GM12872 (cell line): ENCODE measurements around the gene DMRTB1.

ENCODE experiments used
- TF ChIP-seq, protein P1 (sequence below): IDR thresholded peaks from 3 replicates; pipeline ENCODE4 v1.5.1; 2011; ENCODE audit warnings: low read depth, mild to moderate bottlenecking, low read length, moderate library complexity; ENCODE audit not compliant: insufficient read depth

Gene DMRTB1

DNA sequence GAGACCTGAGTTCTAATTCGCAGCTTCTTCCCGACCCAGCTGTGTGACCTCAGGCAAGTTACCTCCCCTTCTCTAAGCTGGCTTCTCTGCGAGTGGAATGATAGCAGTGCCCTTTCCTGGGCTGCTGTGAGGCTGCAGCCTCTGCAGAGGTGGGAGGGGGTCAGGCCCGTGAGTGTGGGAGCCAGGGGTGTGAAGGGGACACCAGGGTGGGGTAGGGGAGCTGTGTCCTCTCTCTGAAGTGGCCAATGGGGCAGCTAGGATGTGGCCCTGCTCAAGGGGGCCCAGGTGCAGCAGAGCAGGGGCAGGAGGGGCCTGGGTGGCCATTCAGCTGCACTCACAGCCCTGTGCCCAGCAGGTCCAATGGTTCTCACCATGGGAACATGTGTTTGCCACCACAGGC lies 24.5 kb downstream of the DMRTB1 start:
- TF ChIP-seq, protein P1, sequence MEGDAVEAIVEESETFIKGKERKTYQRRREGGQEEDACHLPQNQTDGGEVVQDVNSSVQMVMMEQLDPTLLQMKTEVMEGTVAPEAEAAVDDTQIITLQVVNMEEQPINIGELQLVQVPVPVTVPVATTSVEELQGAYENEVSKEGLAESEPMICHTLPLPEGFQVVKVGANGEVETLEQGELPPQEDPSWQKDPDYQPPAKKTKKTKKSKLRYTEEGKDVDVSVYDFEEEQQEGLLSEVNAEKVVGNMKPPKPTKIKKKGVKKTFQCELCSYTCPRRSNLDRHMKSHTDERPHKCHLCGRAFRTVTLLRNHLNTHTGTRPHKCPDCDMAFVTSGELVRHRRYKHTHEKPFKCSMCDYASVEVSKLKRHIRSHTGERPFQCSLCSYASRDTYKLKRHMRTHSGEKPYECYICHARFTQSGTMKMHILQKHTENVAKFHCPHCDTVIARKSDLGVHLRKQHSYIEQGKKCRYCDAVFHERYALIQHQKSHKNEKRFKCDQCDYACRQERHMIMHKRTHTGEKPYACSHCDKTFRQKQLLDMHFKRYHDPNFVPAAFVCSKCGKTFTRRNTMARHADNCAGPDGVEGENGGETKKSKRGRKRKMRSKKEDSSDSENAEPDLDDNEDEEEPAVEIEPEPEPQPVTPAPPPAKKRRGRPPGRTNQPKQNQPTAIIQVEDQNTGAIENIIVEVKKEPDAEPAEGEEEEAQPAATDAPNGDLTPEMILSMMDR = no peak

DNA sequence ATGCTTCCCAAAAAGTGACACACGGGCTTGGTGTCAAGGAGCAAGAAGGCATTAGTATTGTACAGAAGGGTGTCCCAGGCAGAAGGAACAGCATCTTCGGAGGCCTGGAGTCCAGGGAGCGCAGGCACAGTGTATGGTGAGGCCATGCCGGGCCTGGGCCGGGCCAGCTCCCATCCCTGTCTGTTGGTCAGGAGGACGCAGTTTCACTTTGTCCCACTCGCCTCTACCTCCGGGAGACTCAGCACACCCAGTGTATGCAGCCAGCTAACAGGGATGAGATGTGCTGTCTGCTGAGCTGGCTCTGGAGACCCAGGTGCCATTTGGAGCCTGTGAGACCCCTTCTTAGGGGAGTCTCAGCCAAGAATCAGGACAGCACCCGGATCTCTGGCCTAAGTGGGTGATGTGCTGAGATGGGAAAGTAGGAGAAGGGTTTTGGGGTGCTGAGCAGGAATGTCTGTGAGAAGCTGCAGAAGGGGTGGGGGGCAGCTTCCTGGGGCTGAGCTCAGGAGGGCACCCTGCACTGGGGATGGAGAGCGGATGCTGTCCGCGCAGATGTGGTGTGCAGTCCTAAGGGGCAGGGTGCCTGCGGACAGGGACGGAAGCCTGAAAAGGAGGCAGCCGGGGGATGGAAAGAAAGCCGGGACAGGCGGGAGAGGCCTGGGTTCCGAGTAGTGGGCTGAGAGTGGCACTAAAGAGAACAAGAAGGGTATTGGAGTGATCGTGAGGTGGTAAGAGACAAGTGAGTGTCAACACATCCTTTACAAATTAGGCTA lies 25.7 kb downstream of the DMRTB1 start:
- TF ChIP-seq, protein P1 = no peak

DNA sequence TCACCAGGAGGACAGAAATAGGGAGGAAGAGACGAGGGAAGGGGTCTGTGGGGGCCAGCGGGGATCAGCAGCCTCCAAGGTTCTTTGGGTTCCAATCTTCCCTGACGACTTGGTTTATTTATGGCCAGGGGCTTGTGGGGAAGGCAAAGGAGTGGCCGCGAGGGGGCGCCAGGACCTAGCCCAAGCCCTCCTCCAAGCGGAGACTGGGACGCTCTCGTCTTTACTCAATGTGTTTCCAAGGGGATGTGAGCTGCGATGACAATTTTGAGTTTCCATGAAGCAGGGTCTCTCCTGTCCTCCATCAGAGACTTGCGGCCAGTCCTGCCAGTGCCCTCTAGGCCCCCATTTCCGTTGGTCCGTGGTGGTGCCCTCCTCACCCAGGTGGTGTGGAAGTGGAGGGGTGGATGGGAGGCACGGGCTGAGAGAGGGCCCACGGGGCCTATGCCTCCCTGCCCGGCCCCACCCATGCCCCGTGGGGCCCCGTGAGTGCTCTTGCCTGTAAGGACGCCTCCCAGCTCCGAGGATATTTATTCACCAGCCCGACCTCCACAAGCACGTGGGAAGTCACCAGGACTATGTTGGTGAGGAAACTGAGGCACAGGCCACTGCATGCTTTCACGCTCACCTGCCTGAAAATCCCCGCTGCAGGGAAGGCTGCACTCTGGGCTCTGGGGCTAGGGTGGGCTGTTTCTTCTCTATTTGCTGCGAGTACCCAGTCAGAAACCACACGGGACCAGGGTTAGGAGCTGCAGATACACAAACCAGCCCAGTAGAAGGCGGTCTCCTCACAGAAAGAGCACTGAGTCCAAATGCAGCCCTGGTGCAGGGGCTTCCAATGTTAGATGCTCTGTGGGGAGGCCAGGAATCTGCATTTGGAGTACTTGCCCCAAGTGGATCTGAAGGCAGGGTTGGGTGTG lies 26.5 kb downstream of the DMRTB1 start:
- TF ChIP-seq, protein P1 = peak; percentile 91

DNA sequence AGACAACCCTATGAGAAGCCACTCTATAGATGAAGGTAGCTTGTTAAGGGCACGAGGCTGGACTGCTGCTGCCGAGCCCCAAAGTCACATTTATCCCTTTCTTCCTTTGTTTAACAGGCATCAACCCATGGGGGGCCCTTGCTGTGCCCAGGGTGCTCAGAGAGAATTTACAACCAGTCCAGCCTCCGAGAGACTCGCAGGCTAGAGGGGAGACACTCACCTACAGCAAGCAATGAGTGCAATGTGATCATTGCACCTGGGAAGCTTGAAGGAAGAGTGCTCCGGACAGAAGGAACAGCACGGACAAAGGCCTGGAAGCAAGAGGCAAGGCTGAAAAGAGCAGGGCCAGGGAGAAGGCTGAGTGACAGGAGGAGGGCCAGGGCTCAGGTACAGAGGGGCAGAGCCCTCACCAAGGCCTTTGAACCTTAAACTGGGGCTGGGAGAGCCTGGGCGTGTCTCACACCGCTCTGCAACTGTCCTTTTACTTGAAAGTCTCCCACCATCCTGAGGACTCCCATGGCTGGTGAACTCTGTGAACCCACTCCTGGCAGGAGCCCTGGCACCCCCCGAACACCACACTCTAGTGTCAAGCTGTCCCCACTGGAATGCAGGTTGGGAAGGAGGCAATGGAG lies 27.3 kb downstream of the DMRTB1 start:
- TF ChIP-seq, protein P1 = 0 out of 3 replicates have a peak, but pooled peaks have one; percentile 0

DNA sequence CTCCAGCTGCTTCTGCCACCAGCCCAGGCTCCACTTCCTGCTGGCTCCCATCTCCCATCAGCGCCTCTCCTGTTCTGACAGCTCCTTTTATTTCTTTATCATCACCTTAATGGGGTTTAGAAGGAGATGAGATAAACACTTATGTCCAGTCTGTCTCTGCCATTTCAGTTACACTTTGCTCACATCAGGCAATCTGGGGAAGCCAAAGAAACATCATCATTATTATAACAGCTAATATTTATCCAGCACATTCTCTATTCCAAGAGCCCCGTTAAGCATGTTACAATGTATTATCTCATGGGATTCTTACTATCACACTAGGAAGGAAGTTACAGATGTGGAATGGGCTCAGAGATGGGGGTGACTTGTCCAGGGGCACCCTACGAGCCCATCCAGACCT lies 31.2 kb downstream of the DMRTB1 start:
- TF ChIP-seq, protein P1 = no peak

DNA sequence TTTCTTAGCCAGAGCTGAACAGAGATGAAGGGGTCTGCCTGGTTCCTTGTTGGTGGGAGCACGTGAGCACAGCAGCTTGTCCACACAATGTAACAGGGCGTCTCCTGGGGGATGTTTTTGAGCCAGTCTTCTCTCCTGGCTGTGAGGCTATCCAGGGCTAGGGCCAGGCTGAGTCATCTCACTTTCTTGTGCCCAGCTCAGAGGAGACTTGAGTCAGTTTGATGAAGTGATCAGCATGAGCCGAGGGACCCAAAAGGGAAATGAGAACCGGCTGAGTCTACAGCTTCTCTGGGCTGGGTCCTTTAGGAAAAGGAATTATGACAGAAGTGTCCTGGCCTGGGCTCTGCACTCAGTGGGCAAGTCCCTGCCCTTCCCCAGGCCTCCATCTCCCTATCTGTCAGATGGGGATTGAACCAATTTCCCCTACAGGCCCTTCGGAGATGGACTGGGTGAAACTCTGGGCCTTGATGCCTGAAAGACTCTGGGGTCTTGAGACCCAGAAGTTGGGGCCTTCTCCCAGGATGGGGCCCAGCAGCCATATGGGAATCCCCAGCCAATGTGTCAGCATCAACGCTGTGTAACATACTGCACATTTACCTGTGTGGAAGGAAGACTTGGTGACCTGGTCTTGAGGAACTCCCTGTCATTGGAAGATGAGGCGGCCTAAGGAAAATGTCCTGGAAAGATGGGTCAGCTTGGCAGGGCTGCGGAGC lies 36.6 kb downstream of the DMRTB1 start:
- TF ChIP-seq, protein P1 = no peak
